Activated naive CD8-positive, alpha-beta T cell treated with anti-CD3 and anti-CD28 coated beads, Interleukin-2, amount 50 U/mL, for 16 hours (primary cell): ENCODE results near the gene ZNF750.
A peak's percentile ranks its signal among the peaks of the same experiment; 100 is the strongest.
"Not testable (repeated sequence)": the region's sequence is repeated elsewhere in the genome, so short reads cannot be mapped to it uniquely, and the experiment has no call there.

Experiments
- DNase-seq: peaks from one replicate; pipeline ENCODE4 v3.0.0-alpha.2; 2020; ENCODE audit warnings: low read depth, low spot score

ZNF750 gene

DNA sequence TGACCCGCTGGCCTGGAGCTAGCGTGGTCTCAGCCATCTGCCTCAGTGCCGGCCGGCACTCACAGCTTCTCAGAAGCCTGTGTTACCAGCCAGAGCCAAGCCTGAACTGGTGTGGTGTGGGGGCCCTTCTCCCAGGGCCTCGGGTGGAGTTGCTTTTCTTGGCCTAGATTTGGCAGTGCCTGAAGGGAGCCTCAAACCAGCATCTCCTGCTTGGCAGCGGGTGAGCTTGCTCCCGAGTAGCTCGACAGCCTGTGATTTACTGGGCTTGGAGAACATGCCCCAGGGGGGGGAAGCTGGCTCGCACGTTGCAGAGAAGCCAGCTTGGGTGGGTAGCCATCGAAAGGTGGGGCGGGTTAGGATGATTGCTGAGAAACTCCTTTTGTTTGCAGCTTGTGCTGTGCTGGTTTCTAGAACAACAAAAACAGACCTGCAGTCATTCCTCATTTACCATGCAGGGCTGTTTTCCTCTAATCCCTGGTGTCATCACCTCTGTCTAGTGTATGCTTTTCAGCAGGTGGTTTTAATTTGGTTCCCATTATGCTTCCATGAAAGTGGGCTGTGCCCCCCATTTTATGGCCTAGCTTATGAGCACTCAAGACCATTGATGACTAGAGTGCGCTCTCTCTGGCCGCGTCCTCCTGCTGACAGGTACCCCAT, 45.7 kb downstream of the ZNF750 start:
- DNase-seq = no peak

DNA sequence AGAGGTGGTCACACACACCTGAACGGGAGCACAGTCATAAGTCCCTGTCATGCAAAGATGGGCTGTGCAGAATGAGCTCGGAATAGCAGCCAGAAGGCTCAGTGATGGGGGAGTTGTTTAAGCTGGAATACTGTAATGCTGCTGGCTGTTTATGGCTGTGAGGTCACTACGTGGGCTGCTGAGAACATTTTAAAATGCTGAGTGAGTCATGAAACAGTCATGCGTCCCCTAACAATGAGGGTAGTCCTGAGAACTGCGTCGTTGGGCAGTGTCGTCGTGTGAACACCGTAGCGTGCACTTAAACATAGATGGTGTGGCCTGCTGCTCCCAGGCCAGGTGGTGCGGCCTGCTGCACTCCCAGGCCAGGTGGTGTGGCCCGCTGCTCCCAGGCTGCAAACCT, 48.3 kb downstream of the ZNF750 start:
- no peak for DNase-seq

DNA sequence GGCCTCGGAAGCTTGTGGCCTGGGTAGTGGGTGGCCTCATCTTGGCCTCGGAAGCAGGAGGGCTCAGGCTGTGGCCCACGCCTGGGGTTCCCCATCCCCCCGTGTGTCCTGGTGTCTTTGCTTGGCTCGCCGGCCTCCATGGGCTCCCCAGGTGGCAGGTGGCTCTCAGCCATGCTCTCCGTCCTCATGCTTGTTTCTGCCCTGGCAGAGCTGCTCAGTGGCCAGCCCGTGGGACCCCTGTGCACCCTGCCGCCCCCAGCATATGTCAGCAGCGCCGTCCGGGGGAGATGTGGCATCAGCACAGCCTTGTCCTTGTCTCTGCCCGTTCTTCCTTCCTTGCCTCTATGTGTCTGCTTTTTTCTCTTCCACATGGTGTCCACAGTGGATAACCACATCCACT, 49.4 kb downstream of the ZNF750 start:
- DNase-seq = no peak

DNA sequence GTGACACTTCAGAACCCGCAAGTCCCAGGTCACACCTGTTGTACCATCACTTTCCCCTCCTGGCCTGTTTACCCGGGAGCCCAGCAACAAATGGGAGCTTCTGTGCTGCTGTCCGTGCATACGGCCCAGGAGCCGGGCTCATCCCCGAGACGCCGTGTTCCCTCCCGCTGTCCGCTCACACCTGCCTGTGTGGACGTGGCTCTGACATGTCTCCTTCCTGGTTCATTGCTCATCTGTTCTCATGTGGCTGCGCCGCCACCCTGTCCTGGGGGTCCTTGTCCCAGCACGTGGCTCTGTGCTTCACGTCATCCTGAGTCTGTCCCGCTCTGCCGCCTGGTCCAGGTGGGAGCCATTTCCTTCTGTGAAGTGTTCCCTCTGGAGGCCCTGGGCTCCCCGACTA, 50.0 kb downstream of the ZNF750 start:
- DNase-seq = no peak

DNA sequence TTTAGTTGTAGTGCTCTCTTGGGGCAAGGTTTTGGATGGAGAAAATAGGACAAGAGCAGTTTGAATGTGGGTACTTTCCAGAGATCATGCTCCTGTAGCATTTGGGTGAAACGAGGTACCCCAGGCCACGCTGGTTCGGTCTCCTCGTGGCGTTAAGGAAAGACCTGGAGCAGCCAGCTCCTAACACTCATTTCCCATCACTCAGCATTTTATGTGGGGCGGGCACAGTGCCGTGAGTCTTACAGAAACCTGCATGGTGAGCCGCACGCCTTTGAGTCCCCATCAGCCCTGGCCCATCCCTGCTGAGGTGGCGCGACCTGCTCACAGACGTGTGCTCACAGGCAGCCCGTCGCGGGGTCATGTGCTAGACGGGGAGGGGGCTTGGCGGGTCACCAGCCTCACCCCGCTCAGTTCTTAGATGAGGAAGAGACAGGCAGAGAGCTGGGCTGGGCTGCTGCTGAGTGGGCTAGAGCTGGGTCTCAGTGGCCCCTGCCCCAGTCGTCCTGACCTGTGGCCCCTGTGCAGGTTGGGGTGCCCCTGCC, 50.7 kb downstream of the ZNF750 start:
- no peak for DNase-seq

DNA sequence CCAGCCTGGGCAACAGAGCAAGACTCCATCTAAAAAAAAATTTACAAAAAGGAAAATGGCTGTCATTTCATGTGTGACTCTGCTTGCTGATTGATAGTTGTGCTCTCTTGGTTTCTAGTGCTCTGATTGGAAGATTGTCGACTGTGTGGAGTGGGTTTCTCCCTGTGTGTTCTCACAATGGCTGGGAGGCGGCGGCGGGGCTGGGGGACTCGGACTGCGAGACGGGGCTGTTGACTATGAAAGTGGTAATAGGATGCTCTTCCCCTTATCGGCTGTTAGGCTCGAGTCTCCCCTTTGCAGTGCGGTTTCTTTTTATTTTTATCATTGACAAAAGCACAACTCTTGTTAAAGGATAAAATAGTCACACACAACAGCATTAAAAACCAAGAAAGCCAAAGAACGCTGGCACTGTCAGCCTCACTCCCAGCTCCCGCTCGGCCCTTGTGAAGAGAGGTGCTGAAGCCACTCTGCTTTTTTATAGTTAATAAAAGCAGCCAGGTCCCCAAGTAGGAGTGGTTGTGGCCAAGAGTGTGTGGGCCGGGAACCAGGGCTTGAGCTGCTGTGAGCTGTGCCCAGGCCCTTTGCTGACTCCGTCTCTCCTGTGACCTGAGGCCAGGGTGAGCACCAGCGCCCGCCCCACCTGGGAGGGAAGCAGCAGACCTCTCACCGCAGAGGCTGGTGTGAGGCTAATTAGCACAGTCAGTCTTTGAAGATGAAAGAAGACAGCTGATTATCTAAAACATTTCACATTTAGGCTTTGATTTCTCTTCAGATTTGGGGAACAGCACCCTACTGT, 51.4 kb downstream of the ZNF750 start:
- no peak for DNase-seq

DNA sequence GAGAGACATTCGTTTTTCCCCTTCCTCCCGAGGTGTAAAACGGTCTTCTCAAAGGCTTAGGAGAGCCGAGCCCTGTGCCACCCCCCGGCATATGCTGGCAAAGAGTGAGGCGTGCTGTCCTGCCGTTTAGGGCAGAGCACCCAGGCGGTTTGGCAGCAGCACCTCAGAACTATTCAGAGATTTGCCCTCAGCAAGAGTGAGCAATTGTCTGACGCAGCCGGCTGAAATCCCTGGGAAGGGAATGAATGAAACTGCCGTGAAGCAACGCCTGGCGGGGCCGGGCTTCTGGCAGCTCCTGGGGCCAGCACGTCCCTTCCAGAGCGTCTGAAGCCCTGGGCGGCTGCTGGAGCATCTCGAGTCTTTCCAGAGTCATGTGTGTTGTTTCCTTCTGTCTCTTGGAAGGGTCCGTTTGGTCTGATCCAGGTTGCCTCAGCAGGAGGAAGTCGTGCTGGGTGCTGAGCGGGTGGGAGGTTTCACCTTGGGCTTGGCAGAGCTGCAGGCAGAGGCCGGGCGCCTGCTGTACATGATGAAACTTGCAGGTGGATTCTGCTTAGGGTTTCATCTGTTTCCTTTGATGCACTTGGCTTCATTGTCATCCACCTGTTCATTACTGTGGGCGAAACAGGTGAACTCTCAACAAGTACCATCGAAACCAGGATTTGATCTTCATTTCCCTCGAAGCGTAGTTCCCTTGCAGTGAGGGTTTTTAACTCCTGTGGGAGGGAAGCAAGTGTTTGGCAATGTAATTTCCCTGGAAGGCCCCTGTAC, 52.6 kb downstream of the ZNF750 start:
- no peak for DNase-seq

DNA sequence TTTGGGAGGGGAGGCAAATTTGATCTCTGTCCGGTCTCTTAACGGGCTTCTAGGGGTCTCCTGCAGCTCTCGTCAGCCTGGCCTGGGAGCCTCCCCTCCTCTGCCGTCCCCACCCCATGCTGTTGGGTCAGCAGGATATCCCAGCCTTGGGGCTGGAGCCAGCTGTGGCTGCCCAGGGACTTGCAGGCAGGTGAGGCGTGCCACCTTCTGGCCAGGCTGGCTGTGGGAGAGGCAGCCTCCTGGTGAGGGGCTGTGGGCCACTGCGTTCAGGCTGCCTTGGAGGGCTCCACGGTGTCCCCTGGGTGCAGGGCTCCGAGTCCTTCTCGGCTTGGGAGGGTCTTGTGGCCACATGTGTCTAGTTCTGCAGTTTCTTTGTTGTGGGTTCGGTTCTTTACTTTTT, 53.4 kb downstream of the ZNF750 start:
- no peak for DNase-seq

DNA sequence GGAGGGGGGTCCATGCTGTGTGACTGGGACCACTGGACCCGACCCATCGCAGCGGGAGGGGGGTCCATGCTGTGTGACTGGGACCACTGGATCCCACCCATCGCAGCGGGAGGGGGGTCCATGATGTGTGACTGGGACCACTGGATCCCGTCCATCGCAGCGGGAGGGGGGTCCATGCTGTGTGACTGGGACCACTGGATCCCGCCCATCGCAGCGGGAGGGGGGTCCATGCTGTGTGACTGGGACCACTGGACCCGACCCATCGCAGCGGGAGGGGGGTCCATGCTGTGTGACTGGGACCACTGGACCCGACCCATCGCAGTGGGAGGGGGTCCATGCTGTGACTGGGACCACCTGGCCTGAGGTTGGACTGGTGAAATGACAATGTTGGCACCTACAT, 54.2 kb downstream of the ZNF750 start:
- not testable (repeated sequence) for DNase-seq

DNA sequence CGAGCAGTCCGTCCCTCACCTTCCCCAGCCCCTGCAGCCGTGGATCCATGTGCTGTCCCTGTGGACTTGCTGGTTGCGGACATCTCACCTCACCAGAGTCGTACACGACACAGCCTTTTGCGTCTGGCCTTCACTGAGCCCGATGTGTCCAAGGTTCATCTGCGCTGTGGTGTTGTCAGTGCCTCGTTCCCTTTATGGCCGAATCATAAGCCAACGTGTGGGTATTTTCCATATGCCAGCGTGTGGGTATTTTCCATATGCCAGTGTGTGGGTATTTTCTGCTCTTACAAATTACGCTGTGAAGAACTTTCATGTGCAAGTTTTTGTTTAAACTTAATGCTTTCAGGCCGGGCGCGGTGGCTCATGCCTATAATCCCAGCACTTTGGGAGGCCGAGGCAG, 56.3 kb downstream of the ZNF750 start:
- no peak for DNase-seq

DNA sequence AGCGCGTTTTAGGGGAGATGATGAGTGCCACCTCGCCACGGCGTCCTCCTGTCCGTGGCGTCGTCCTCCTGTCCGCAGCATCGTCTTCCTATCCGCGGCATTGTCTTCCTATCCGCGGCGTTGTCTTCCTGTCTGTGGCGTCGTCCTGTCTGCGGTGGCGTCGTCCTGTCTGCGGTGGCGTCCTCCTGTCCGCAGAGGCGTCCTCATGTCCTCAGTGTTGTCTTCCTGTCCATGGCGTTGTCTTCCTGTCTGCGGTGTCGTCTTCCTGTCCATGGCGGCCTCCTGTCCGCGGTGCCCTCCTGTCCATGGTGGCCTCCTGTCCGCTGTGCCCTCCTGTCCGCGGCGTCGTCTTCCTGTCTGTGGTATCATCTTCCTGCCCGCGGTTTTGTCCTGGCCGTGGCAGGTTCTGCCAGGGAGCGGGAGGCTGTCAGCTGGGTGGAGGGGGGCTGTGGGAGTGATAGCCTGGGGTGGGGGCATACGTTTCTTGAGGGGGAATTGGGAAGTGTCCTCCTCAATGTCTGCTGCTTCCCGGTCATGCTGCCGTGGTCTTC, 57.1 kb downstream of the ZNF750 start:
- DNase-seq = no peak

DNA sequence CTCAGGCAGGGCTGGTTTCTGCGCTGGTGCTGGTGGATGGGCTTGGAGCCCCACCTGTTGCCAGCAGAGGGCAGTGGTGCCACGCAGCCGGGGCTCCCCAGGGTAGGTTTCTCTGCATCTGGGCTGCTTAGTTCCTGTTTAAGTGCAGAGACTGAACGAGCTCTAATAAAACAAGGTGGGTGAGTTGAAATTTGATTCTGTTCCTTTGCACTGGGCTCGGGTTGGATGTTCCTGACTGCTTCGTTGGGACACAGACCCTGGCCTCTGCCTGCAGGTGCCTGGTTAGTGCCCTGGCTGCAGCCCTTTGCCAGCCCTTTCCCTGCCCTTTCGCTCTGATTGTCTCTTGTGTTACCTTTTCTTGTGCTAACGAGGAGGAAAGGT, 57.9 kb downstream of the ZNF750 start:
- peak; percentile 64 for DNase-seq

DNA sequence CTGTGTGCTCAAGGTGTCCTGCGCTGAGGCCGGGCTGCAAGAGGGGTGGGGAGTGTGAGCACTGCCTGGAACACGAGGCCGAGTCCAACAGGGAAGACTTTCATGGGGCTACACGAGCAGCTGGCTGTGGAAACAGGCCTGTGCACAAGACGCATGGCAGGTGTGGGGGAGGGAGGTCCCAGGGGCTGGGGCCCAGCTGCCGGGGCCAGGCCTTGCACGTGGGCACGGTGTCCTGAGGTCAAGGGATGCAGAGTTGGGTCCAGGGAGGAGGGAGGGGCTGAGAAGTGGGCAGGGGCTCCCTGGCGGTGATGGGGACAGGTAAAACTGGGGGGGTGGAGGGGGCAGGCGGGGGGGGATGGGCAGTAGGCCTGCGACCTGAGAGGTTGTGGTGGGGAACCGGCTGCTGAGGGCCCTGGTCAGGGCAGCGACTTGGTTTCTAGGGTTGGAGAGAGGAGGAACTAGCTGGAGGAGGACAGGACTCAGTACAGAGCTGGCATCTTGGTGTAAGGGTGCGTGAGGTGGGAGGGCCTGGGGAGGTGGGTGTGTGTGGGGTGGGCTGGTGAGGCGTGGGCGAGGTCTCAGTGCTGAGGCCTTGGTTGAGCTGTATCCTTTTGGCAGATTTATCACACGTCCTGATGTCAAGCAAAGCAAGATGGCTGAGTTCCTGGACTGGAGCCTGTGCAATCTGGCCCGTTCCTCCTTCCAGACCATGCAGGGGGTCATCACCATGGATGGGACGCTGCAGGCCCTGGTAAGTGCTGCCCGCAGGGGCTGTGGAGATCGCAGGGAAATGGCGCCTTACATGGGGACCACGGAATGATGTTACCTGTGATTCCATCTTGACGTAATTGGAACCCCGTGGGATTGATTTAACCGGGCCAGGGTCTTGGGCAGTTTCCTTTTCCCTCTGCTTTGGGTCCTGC, 58.6 kb downstream of the ZNF750 start:
- no peak for DNase-seq

DNA sequence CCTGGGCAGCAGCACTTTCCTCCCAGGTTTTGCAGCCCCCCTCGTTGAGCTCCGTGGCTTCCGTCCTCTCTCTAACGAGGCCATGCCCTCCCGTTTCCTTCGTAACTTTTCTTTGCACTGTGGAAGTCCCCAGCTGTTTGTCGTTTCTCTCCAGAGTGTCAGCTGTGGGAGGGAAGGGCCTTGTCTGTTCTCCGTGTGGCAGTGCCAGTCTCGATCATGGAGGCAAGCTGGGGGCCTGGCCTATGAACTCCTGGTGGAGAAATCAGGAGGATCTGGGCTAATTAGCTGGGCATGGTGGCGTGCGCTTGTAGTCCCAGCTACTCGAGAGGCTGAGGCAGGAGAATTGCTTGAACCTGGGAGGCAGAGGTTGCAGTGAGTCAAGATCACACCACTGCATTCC, 59.6 kb downstream of the ZNF750 start:
- no peak for DNase-seq

DNA sequence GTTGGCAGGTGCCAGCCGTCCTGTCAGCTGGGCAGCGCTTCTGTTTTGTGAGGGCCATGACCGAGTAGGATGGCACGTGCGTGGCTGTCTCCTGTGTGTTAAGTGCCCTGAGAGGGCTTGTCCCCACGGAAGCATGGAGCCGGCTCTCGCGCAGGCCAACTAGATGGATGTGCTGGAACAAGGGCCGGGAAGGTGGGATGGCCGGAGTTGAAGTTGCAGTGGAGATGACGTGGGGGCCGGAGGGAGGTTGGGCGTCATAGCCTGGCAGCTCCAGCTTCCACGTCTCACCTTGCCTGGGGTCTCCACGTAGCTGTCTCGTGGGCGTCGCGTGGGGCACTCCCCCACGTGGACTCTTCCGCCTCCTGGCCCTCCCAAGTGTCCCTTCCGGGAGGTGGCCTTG, 60.3 kb downstream of the ZNF750 start:
- no peak for DNase-seq
